ENCODE results near the gene DCLK1. TPM values are rescaled to one million over a fixed set of nuclear protein-coding genes. Genes with fewer than 3 reads are reported as not detected.
A peak's percentile ranks its signal among the peaks of the same experiment; 100 is the strongest.

DCLK1 gene
- total RNA-seq, 1 experiment from 2014 or later, result 3.1 TPM

DNA sequence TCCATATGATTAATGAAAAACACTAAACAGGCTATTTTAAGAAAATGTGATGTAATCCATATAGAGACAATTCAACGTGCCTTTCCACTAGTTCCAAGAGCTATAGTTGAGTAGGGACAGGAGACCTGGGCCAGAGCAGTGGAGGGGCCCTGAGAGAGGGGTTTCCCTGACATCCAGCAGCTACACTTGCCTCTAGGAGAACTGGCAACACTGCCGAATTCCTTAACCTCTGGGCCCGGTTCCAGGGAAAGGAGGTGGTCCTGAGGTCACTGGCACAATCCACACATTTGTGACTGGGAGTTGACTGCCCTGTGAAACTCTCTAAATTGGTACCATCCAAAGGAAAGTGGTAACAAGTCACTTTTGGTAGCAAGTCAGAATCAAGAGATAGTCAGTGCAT lies 264.4 kb downstream of the DCLK1 start:
- DNase-seq (ENCODE audit: low read depth), result no peak

DNA sequence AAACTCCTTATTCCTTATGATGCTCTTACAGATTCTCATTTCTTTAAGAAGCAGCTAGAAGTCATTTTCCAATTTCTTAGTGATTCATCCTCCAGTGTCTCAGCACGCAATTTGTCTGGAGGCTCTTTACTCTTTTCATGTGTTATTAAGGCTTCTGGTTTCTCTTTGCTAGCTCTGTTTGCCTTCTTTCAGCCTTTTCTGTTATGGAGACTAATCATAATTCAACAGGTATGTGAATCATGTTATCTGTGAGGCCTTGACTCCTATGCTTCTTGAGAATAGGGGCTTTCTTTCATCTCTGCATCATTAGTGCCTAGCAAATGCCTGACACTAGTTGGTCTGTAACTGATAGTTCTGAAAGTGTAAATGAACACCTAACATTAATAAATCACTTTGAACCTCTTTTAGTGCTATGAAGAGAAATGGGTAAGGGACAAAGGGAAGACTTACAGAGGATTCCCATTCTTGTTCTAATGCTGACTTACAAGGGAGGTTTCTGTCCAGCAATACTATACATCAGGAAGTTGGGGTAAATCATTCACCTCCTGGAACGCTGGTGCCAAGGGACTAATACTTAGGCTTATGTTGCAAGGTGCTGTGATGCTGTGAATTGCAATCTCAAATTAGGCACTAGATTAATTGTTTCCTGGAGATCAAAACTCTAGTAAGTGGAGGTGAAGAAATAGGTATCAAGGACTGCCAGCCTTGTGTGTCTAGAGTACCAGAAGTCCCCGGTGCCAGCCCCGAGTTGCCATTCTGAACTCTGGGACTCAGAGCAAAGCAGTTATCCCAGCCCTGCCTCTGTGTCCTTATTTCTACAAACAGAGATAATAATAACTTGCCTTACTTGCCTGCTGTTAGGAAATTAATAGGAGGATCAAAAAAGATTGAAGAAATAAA lies 265.6 kb downstream of the DCLK1 start:
- no peak for DNase-seq (ENCODE audit: low read depth)

DNA sequence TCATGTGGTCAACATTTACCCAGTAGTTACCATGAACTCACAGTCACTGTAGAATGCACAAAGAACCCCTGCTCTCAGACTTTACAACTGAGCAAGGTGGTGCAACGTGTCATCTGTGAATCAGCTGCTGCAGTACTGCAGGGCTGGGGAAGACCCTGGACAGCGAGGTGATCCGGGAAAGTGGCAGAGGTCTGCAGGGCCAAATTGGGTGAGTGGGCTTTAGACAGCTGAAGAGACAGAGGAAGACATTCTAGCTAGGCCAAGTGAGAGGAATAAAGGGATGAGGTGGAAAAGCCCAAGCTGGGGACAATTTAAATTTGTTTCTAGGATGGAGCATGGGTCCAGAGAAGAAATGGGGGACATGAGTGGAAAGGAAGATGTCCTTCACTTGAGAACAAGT lies 270.5 kb downstream of the DCLK1 start:
- DNase-seq (ENCODE audit: low read depth), result no peak

DNA sequence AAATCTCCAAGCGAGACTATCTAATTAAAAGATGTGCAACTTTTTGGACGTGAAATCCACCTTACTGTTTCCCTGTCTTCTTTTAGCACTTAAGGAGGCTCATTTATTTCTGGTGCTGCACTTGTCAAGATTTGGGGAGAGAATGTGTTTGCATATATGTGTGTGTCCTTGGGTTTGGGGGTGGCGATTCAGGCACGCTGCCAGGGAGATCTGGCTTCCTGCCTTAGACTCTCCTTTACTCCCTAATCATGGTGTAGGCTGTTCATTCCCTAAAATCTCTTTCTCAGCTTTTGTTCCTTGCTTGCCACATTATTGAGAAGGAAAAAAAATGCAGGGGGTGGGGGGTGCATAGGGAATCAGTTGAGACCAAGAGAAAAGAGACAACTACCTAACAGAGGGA lies 271.2 kb downstream of the DCLK1 start:
- DNase-seq (ENCODE audit: low read depth), result no peak

DNA sequence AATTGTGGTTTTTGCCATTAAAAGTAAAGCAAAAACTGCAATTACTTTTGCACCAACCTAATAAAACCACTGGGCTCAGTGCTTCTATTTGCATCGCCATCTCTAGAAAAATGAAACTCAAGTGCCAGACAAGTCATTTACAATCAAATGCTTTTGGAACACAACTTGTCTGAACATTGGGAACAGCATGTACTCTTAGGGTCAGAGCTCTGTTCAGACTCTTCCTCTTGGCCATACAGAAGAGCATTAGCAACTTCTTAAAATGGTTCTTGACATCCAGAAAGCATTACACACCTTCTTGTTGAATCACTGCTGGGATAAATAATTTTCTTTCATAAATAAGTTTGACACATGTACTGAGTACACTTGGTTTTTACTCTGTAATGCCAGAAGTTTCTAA lies 272.5 kb downstream of the DCLK1 start:
- DNase-seq (ENCODE audit: low read depth), result peak; percentile 17

DNA sequence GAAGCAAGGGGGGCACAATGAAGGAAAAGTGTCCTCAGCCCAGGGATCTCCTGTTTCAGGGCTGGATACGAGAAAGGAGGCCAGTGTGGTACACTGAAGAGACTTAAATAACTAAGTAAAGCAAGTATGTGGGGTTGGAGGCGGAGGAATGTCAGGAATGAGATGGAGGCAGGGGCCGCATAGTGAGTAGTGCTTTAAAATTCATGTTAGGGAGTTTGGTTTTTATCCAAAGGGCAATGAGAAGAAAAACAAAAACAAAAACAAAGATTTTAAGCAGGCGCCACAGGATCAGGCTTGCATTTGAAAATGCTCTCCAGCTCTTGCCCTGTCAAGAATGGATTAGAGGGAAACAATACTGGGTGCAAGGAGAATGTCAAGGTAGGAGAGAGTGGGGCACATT lies 273.4 kb downstream of the DCLK1 start:
- DNase-seq (ENCODE audit: low read depth), result no peak

DNA sequence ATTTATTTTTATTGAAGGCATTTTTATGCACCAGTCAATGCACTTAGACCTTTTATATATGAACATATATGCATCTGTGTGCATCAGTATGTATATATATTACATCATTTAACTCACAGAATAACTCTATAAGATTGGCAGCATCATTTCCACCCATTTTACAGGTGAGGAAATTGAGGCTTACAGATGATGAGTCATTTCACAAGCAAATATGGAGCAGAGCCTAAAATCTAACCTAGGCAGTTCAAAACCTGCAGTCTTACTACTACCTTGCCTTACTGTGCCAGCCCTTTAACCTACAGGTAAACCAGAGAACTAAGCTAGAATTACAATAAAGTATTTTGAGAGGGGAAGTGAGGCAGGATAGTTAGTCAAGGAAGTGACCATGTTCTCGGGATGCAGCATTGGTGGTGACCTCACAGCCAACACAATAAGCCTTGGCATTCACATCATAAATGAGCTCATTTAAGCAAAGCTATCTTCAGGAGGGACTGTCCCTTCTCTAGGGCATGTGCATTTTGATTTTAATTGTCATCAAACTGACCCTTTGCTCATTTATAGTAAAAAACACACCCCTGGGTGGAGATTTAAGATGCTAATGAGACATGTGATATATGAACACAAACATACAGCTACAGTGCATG lies 274.3 kb downstream of the DCLK1 start:
- DNase-seq (ENCODE audit: low read depth), result no peak

DNA sequence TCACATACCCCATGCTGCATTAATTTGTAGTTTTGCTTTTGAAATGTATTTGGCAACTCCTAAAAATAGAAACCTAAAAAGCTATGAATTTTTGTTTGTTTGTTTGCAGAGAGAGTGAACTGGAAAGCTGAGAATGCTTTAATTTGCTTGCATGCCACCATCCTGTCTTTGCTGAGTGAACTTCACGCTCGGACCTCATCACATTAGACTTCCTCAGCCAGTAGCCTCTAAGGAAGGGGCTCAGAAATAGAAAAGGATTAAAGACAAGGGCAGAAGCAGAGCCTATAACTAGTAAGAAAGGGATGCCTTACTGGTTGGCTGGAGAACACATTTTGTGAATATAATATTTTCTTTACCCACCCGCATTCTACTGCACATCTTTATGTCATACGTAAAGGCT lies 275.1 kb downstream of the DCLK1 start:
- DNase-seq (ENCODE audit: low read depth), result no peak

DNA sequence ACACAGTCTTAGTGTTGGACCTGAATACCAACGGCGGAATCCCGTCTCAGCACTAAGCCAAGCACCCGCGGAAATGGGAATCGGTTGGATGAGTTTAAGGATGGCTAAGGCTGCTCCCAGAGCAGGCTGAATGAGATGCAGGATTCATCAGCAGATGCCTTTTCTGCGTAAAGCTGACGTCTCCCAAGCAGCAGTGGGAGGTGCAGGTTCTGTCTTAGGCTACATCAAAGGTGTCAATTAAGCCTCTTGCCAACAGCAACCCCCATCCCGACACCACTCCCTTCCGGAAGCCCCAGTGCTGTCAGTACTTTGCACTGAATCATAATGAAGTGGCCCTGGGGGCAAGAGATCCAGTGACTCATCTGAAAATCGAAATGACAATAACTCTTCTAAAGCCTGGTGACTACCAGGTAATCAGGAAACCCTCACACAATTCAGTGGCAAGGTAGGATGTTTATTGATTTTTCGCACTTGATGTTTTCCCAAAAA lies 275.6 kb downstream of the DCLK1 start:
- no peak for DNase-seq (ENCODE audit: low read depth)

DNA sequence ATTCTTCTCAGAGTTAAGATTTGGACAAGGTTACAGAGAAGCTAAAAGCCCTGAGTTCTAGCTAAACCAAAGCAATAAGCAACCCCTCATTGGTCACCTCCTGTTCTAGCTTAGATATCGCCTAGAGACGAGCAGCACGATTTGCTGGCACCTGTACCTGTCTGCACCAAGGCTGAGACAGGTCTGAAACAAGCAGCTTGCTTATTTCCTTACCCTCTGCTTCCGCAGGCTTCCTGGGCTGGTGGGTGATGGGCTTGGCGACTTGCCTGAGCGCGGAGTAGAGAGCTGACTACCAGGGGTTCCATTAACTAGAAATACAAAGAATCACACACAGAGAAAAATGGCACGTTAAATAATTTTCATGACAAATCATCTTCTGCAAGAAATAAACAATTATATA lies 276.9 kb downstream of the DCLK1 start:
- DNase-seq (ENCODE audit: low read depth), result no peak

DNA sequence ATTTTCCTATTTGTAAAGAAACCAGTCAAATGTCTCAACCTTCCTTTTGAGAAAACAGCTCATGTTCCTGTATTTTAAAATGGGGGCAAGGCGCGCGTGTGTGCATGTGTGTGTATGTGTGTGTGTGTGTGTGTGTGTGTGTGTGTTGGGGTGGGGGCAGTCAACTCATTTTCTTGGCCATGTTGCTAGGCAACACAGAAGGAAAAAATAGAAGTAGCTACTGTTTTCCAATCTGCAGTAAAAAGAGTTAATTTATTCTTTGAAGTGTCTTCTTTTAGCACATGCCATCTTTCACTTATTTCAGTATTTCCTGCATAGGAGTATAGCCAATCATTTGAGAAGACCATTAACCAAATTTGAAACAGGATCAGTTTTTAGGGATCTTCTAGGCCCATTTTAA lies 279.3 kb downstream of the DCLK1 start:
- no peak for DNase-seq (ENCODE audit: low read depth)

DNA sequence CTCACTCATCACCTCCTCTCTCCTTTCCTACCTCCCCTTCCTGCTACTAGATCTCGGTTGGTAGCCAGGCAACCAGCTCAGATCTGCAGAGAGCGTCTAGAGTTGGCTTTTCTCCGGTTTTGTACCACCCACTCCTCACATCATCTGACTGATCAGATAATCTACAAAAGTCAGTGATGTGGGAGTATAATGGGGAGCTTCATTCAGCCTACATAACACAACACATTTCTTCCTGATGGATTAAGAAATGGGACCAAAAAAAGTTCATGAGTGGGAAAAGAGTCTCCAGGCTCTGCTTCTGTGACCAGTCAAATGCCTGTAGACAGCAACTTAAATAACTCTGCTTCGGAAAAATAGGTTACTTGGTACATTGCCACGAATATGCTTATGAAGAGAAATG lies 279.8 kb downstream of the DCLK1 start:
- DNase-seq (ENCODE audit: low read depth), result no peak

DNA sequence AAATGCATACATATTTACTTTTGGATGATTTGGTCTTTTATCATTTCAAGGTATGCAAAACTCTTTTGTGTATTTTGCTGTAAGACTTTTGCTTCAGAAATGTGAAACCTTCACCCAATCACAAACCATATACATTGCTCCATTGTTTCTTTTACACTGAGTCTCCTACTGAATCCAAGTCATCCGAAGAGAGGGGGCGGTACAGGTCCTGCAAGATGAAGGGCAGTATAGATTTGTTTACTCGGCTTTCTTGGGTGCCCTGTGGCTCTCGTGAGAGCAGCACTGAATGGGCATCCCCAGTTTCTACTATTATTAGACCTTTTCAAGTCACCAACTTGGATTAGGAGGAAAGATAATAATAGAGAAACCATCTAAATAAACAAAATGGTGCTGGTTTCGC lies 280.6 kb downstream of the DCLK1 start:
- no peak for DNase-seq (ENCODE audit: low read depth)

DNA sequence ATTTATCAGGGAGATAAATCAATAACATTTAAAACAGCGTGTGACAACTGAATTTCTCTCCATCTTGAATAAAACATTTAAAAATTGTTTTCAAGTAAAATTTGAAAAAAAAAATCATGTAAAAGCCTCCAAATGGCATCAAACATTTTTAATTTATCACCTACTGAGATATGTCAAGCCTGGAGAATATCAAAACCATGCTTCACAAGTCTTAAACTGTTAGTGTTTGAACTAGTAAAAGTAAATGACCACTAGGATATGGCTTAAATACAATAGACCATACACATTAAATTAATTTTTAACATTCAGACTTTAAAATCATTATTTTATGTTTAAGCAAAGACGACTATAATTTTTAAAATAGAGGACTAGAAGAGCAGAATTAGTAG lies 281.9 kb downstream of the DCLK1 start:
- no peak for DNase-seq (ENCODE audit: low read depth)

DNA sequence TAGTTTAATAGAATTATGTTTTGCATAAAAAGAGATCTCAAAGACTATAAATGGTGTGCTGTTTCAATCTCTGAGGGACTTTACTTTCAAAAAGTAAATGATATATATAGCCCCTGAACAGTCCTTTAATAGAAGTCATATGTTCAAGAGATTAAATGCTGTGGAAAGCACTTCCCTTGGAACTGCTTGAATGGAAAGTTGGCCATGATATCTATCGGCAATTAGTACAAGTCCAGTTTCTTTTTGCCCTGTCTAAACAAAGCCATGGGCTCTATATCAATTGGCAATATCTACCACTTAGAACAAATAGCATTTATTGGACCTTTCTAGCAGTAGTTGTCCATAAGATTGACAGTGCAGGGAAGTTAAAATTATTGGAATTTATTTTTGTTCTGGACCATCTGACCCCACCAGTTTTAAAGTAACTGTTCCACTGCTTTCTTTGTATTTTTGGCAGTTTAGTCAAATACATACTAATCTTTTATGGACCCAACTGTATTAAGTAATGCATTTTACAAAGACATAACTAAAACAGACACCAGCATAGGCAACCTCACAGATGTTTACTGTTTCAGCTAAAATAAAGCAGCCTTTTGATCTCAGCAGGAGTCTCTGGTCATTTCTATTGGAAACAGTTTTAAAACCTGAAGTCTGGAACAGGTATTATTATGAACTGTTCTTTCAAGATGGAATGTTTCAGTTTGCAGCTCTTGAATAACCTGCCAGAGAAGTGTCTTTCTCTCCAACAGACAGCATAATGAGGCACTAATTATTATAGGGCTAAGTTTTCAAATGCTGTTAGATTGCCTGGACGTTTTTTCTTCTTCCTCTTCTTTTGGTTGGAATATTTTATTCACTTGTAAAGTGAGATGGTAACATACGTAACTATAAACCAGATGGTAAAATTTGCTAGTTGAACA lies 282.6 kb downstream of the DCLK1 start:
- DNase-seq (ENCODE audit: low read depth), result no peak

DNA sequence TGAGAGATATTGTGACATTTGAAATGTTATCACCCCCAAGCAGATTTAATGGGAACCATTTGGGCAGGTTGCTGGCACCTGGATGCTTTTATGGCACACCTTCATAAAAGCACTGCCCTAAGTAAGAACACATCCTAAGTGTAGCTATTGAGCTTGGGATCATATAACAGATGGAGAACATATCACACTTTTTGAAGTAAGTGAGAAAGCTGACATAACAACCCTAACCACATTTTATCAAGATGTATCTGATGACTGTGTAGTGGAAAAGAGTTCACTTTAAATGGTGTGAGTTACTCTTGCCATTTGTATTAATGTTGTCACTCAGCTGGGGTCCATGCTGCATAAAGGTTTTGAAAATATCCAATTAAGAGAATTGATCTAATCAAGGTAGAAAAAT lies 287.9 kb downstream of the DCLK1 start:
- no peak for DNase-seq (ENCODE audit: low read depth)

DNA sequence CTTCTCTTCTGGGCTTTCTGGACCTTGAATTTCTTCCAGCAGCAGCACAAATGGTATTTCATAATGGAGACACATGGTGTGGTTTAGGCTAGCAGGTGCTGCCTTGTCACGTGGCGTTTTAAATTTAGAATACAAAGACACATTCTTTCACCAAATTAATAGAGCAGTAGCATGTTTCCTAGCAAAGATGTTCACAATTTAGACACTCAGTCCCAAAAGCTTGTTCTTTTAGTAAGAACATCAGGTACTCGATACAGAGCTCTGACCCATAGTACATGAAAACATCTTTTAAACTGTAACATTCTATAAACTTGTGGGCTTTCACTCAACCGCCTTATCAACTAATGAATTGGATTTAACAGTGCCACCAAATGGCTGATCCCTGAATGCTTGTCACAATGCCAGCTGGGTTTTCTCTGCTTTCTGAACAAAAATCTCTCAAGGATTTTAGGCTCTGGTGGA lies 290.1 kb downstream of the DCLK1 start:
- DNase-seq (ENCODE audit: low read depth), result peak; percentile 65

DNA sequence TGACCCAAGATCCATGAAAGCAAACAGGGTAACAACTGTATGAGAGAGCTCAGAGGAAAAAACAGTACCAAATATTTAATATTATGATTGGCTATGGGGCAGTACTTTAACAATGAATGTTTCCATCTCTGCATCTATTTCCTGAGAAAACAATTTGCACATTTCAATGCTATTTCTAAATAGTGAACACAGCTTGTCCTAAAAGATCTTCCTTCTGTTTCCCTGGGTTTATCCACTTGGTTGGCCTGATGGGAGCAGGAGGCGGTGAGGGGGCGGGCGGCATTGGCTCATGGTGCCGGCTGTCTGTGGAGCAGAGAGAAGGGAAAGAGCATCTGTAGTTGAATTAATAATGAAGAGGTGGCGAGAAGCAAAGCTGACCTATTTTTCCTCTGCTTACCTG lies 291.4 kb downstream of the DCLK1 start:
- DNase-seq (ENCODE audit: low read depth), result no peak

DNA sequence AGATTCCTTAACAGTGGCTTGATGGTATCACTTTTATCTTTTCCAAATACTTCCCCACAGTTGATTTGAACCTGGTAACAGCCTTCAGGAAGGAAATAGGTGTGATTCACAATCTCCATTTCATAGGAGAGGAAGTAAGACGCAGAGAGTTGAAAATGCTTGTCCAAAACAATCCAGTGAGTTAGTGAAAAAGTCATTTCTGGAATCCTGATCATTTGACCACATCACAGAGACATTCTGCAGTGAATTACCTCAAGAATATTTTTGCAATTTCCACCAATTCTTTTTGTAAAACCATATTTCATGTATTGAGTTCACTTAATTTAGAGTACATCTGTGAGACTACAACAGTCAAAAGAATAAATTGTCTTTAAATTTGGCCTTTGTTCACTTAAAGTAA lies 292.8 kb downstream of the DCLK1 start:
- peak; percentile 49 for DNase-seq (ENCODE audit: low read depth)

DNA sequence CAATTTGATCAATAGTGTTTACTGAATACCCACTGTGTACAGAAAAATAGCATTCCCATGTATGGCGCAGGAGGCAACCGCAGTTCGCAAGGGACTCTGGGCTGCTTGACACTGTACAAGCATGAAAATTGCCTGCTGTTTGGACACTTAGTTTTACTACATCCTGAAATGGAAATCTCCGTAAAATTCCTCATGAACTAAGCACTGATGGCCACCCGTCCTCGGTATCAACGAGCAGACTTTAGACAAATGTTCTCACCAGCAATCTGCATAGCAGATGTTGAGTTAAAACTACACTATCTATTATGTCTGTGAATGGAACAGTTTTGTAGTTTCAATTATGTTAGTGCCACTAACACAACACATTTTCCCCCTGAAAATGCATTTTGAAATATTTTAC lies 294.7 kb downstream of the DCLK1 start:
- no peak for DNase-seq (ENCODE audit: low read depth)

DNA sequence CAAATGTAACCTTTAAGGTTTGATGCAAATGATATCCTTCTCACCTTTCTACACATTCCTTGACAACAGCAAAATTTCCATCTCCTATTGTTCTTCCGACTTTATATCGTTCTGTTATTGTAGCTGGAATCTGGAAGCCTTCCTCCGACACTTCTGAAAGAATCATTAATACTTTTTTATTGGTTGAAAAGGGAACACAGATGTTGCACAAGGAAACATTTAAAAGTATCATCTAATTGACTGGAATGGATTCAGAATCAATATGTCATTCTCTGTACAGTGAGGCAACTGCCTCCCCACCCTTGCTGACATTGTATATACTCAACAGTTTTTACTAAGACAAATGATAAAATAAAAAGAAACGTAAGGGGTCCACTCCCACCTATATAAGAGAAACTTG lies 295.2 kb downstream of the DCLK1 start:
- no peak for DNase-seq (ENCODE audit: low read depth)
